NB4 (cell line): ENCODE measurements around the gene PACS1.

Experiments used
- DNase-seq: peaks from one replicate; pipeline ENCODE4 v3.0.0; 2010; ENCODE audit warnings: low read depth
- H3K4me3 ChIP-seq: one replicate; pipeline ENCODE4 v1.5.1; 2011; ENCODE audit warnings: mild to moderate bottlenecking, low read depth, low read length, moderate library complexity
- CTCF ChIP-seq: IDR thresholded peaks from one replicate; pipeline ENCODE4 v1.5.1; 2012; ENCODE audit warnings: low read depth, low read length
- MAX ChIP-seq: IDR thresholded peaks from 2 replicates; pipeline ENCODE4 v1.6.1; 2011; ENCODE audit warnings: low read depth, low read length
- MYC ChIP-seq: IDR thresholded peaks from 2 replicates; pipeline ENCODE4 v1.6.1; 2011; ENCODE audit warnings: low read depth, low read length
- POLR2A ChIP-seq: IDR thresholded peaks from 2 replicates; pipeline ENCODE4 v1.6.1; 2011; ENCODE audit warnings: mild to moderate bottlenecking; ENCODE audit not compliant: insufficient read length; ENCODE audit errors: extremely low read depth

PACS1 gene

GRCh38 chr11:66150140-66150539 is 80.1 kb downstream of the PACS1 start:
- H3K4me3 ChIP-seq = no peak overlapping the region
- no peak for DNase-seq
- TF ChIP-seq MYC (no peak), CTCF (no peak), MAX (no peak), POLR2A (no peak)

- H3K4me3 ChIP-seq = no peak overlapping the region
- no peak for DNase-seq
- TF ChIP-seq CTCF (no peak), MAX (no peak), MYC (no peak), POLR2A (no peak)
Measured at GRCh38 chr11:66150725-66151124, 80.7 kb downstream of the PACS1 start.

GRCh38 chr11:66151273-66151672 is 81.2 kb downstream of the PACS1 start:
- no peak for DNase-seq
- no peak overlapping the region for H3K4me3 ChIP-seq
- no peak for TF ChIP-seq MAX
- TF ChIP-seq POLR2A = no peak
- no peak for TF ChIP-seq MYC
- no peak for TF ChIP-seq CTCF

- DNase-seq = no peak
- H3K4me3 ChIP-seq = no peak overlapping the region
- no peak for TF ChIP-seq CTCF
- no peak for TF ChIP-seq MYC
- TF ChIP-seq MAX = no peak
- TF ChIP-seq POLR2A = no peak
Measured at GRCh38 chr11:66154109-66154508, 84.0 kb downstream of the PACS1 start.

- no peak for DNase-seq
- H3K4me3 ChIP-seq = no peak overlapping the region
- no peak for TF ChIP-seq CTCF
- TF ChIP-seq POLR2A = no peak
- no peak for TF ChIP-seq MYC
- TF ChIP-seq MAX = no peak
Measured at GRCh38 chr11:66155387-66156073, 85.5 kb downstream of the PACS1 start.
